OCI-LY7 (cell line): ENCODE measurements around the gene UBXN11. TPM values are rescaled to one million over a fixed set of nuclear protein-coding genes. Genes with fewer than 3 reads are reported as not detected.

Source experiments
- BruUV-seq: library from RNA; stranded (reverse); fragments of 400-500 nt; replicated peaks from 2 replicates; lab custom pipeline; 2021; lab: Mats Ljungman, UMichigan
- CTCF ChIA-PET: fragments of 300-600 bp; sonication (Branson Sonifier 250); formaldehyde crosslinking; loops from one replicate; lab custom pipeline; 2022; ENCODE audit warnings: antibody characterized with exemption; ENCODE audit not compliant: unreplicated experiment; lab: Charles Lee
- POLR2A ChIA-PET: fragments of 300-600 bp; sonication (Branson Sonifier 250); formaldehyde crosslinking; loops from one replicate; lab custom pipeline; 2022; ENCODE audit warnings: antibody characterized with exemption; lab: Charles Lee
- DNase-seq: peaks from one replicate; pipeline ENCODE4 v3.0.0-alpha.2; 2015; ENCODE audit warnings: low spot score
- H2AFZ ChIP-seq: fragments of 200-600 bp; sonication (generic), shearing (Covaris generic); 2 replicates; pipeline ENCODE4 v1.6.1; 2014; ENCODE audit warnings: mild to moderate bottlenecking, antibody characterized with exemption, low read length, moderate library complexity
- H3K27ac ChIP-seq: fragments of 200-600 bp; sonication (generic); 2 replicates; pipeline ENCODE4 v1.5.1; 2014; ENCODE audit warnings: mixed run types, low read depth, mild to moderate bottlenecking, moderate library complexity, low read length, inconsistent platforms; ENCODE audit not compliant: poor library complexity, severe bottlenecking
- H3K36me3 ChIP-seq: fragments of 200-600 bp; sonication (generic); 2 replicates; pipeline ENCODE4 v1.6.1; 2014; ENCODE audit warnings: mild to moderate bottlenecking, antibody characterized with exemption, low read length, moderate library complexity, mixed read lengths; ENCODE audit not compliant: insufficient read depth
- H3K4me1 ChIP-seq: fragments of 200-600 bp; sonication (generic); 2 replicates; pipeline ENCODE4 v1.5.1; 2014; ENCODE audit warnings: mild to moderate bottlenecking, low read length; ENCODE audit not compliant: insufficient read depth, poor library complexity, severe bottlenecking
- H3K4me2 ChIP-seq: fragments of 200-600 bp; sonication (generic); 2 replicates; pipeline ENCODE4 v1.6.1; 2014; ENCODE audit warnings: mild to moderate bottlenecking, low read length
- H3K4me3 ChIP-seq: fragments of 200-600 bp; sonication (generic); 2 replicates; pipeline ENCODE4 v1.5.1; 2014; ENCODE audit warnings: mild to moderate bottlenecking, low read depth, low read length; ENCODE audit not compliant: poor library complexity, severe bottlenecking
- H3K79me2 ChIP-seq: fragments of 200-600 bp; sonication (generic); 2 replicates; pipeline ENCODE4 v1.6.1; 2016; ENCODE audit warnings: low read depth, mild to moderate bottlenecking, low read length, moderate library complexity, mixed read lengths; ENCODE audit not compliant: insufficient read depth
- H3K9me2 ChIP-seq: fragments of 200-600 bp; sonication (generic); 2 replicates; pipeline ENCODE4 v1.6.1; 2016; ENCODE audit warnings: mild to moderate bottlenecking, low read length, mixed read lengths; ENCODE audit not compliant: insufficient read depth
- H3K9me3 ChIP-seq: fragments of 200-600 bp; sonication (generic); 2 replicates; pipeline ENCODE4 v1.6.1; 2014; ENCODE audit warnings: mild to moderate bottlenecking, mixed run types, low read length, mixed read lengths
- H4K20me1 ChIP-seq: fragments of 200-600 bp; sonication (generic); 2 replicates; pipeline ENCODE4 v1.6.1; 2014; ENCODE audit warnings: mild to moderate bottlenecking, antibody characterized with exemption, low read length, moderate library complexity, mixed read lengths; ENCODE audit not compliant: insufficient read depth
- EZH2phosphoT487 ChIP-seq: fragments of 200-600 bp; sonication (generic); IDR thresholded peaks from 2 replicates; pipeline ENCODE4 v1.6.1; 2018; ENCODE audit warnings: low read depth, borderline replicate concordance, mild to moderate bottlenecking, mixed run types, antibody characterized with exemption, low read length, moderate library complexity, mixed read lengths
- intact Hi-C: fragments of 100-400 bp; cut with micrococcal nuclease; formaldehyde crosslinking; loops from one replicate; pipeline ENCODE4 v1.10.0; 2022; ENCODE audit not compliant: unreplicated experiment
- total RNA-seq, 2 experiments: library from RNA; depleted of rRNA in 1 of 2; stranded (reverse); fragments of >200 nt in 1 of 2; shearing (Covaris generic) in 1 of 2; gene quantifications; 2 replicates each; pipeline ENCODE4 v1.2.3, GENCODE V29; 2014 to 2022
- TF ChIP-seq, protein P1 (sequence below): fragments of 200-600 bp; sonication (generic); conservative IDR thresholded peaks from 2 replicates; pipeline ENCODE4 v1.5.1; 2014; ENCODE audit warnings: mild to moderate bottlenecking, antibody characterized with exemption, low read length, moderate library complexity, mixed read lengths

The UBXN11 gene
- total RNA-seq, 2 experiments from 2014 or later: 75.8 to 111 TPM

DNA sequence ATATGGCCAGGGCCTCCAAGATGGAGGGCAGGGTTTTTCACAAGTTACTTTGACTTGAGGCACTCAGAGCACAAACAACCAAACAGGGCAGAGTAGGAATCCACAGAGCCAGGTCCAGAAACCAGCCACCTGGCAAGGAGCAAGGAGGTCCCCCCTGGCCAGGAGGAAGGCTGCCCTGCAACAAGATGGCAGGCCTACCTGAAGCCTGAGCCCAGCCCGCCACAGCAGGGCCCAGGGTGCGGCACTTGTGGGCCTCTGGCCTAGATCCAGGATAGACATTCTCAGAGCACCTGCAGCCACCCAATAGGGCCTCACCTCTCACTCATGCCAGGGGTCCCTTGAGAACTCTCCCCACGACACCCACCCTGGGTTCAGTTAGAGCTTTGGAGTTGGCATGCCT is 15.0 kb downstream of the UBXN11 start:
- H4K20me1 ChIP-seq: no peaks in the 10 kb centered on the region
- intact Hi-C loops: no loop called here
- DNase-seq: peak; percentile 32
- H3K79me2 ChIP-seq: no peaks in the 10 kb centered on the region
- H2AFZ ChIP-seq: peak overlapping the region; percentile 6; the same call in 1 of the 2 replicates
- peak overlapping the region; percentile 98 for H3K27ac ChIP-seq
- H3K4me3 ChIP-seq: peak overlapping the region; percentile 13
- ChIA-PET CTCF (interaction anchor here (1.5 to 1.6 kb wide), 2 partner anchors 10 to 26 kb away, joined by 3 read pairs; partner anchors contain the start of gene CD52), POLR2A (interaction anchor here (2.4 to 11.0 kb wide), 3 partner anchors 9 to 27 kb away, joined by 7 to 273 read pairs (median 106); partner anchors contain the start of genes CD52 and UBXN11)
- H3K9me2 ChIP-seq: no peaks in the 10 kb centered on the region
- H3K9me3 ChIP-seq: no peaks in the 10 kb centered on the region
- peaks cover 68% of the 10 kb centered on the region for H3K4me1 ChIP-seq
- BruUV-seq: no TSS peak
- no peak for TF ChIP-seq EZH2phosphoT487
- TF ChIP-seq, protein P1, sequence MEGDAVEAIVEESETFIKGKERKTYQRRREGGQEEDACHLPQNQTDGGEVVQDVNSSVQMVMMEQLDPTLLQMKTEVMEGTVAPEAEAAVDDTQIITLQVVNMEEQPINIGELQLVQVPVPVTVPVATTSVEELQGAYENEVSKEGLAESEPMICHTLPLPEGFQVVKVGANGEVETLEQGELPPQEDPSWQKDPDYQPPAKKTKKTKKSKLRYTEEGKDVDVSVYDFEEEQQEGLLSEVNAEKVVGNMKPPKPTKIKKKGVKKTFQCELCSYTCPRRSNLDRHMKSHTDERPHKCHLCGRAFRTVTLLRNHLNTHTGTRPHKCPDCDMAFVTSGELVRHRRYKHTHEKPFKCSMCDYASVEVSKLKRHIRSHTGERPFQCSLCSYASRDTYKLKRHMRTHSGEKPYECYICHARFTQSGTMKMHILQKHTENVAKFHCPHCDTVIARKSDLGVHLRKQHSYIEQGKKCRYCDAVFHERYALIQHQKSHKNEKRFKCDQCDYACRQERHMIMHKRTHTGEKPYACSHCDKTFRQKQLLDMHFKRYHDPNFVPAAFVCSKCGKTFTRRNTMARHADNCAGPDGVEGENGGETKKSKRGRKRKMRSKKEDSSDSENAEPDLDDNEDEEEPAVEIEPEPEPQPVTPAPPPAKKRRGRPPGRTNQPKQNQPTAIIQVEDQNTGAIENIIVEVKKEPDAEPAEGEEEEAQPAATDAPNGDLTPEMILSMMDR: no peak
- H3K36me3 ChIP-seq: peaks cover 34% of the 10 kb centered on the region
- H3K4me2 ChIP-seq: peak overlapping the region; percentile 81

- BruUV-seq: no TSS peak
- peak overlapping the region; percentile 13 for H3K4me3 ChIP-seq
- H3K4me1 ChIP-seq: peaks cover 74% of the 10 kb centered on the region
- intact Hi-C loops: no loop called here
- ChIA-PET CTCF (interaction anchor here (1.2 to 3.0 kb wide), 5 partner anchors 11 to 31 kb away, joined by 3 to 30 read pairs (median 4); partner anchors contain the start of gene CD52), POLR2A (interaction anchor here (0.6 to 11.0 kb wide), 6 partner anchors 9 to 401 kb away, joined by 3 to 273 read pairs (median 6); partner anchors contain the start of genes CD52 and UBXN11)
- peak overlapping the region; percentile 98 for H3K27ac ChIP-seq
- peaks cover 29% of the 10 kb centered on the region for H3K36me3 ChIP-seq
- H2AFZ ChIP-seq: peak overlapping the region; percentile 6; the same call in 1 of the 2 replicates
- H3K4me2 ChIP-seq: peak overlapping the region; percentile 81
- no peaks in the 10 kb centered on the region for H4K20me1 ChIP-seq
- H3K9me2 ChIP-seq: no peaks in the 10 kb centered on the region
- TF ChIP-seq, protein P1: no peak
- TF ChIP-seq EZH2phosphoT487: no peak
- no peaks in the 10 kb centered on the region for H3K79me2 ChIP-seq
- H3K9me3 ChIP-seq: no peaks in the 10 kb centered on the region
- peak; percentile 85 for DNase-seq
Observed at GRCh38 chr1:26290882-26291261, 15.6 kb downstream of the UBXN11 start.
